ENCODE measurements around the gene JARID2. TPM values are rescaled to one million over a fixed set of nuclear protein-coding genes. Genes with fewer than 3 reads are reported as not detected.

JARID2 gene
- total and polyA plus RNA-seq, 2 of the 4 experiments (the other 2 are of a cell fraction) = 9.6 to 12.9 TPM

DNA sequence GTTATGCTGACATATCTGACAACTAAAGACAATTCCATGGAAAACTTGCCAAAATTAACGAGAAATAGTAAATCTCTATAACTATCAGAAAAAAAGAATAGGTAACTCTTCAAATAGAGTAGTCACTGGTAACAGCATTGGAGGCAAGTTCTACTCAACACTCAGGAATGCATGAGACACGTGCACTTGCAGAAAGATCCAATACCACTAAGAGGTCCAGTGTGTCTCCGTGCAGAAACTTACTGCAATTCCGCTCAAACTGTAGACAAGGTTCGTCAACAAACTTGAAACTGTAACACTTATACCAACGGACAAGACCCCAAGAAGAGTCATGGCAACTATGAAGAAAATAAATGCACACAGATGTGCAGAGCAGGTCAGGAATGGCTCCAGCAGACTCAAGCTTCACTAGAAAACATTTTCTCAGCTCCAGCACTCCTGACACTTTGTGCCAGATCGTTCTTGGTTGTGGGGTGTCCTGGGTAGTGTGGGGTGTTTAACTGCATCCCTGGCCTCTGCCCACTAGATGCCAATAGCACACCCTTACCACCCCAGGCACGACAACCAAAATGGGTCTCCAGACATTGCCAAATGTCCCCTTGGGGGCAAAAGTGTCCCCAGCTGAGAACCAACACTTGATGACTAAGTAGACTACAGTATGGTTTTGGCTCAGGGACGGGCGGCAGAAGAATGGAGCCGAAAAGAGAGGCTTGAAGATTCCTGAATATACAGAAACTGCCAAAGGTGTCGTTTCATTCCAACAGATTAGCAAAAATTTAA lies 282.2 kb downstream of the JARID2 start:
- Histone ChIP-seq H3K9me3 (ENCODE audit: control insufficient read depth, insufficient read depth, low read length) (no peaks in the 10 kb centered on the region), H2AFZ (replicated peaks; ENCODE audit: low read length, poor library complexity) (no peak overlapping the region), H4K20me1 (ENCODE audit: insufficient read depth, low read length) (0 out of 2 replicates have a peak, but pooled peaks cover 3% of the 10 kb centered on the region), H3K4me3 (ENCODE audit: insufficient read depth, low read depth, low read length) (no peak overlapping the region), H4K8ac (ENCODE audit: low read depth in 2 of 2, low read length in 2 of 2) (no peak overlapping the region), H2BK5ac (ENCODE audit: low read depth, low read length, poor library complexity, severe bottlenecking) (no peak overlapping the region), H4K91ac (ENCODE audit: insufficient read depth, low read depth, low read length) (no peak overlapping the region), H3K4me1 (ENCODE audit: control insufficient read depth, insufficient read depth, low read length) (no peaks in the 10 kb centered on the region), H4K5ac (ENCODE audit: low read depth, low read length) (no peak overlapping the region), H3K14ac (replicated peaks; ENCODE audit: low read depth, low read length) (no peak overlapping the region), H3K56ac (ENCODE audit: extremely low read depth, insufficient read depth, low read length) (no peak overlapping the region), H3K23ac (ENCODE audit: low read depth, low read length) (no peak overlapping the region), H3K9me1 (ENCODE audit: insufficient read depth, low read length) (no peaks in the 10 kb centered on the region), H3K9ac (ENCODE audit: low read depth, low read length) (no peak overlapping the region), H3K27me3 (ENCODE audit: control insufficient read depth, insufficient read depth, low read length) (no peaks in the 10 kb centered on the region), H3K4ac (ENCODE audit: low read depth, low read length) (no peak overlapping the region), H2AK9ac (replicated peaks; ENCODE audit: low read depth, low read length, poor library complexity) (no peak overlapping the region), H2AK5ac (ENCODE audit: low read depth, low read length) (no peak overlapping the region), H3K18ac (ENCODE audit: low read depth, low read length) (no peak overlapping the region), H3K36me3 (ENCODE audit: control insufficient read depth, insufficient read depth, low read length) (peaks cover 22% of the 10 kb centered on the region), H2BK20ac (ENCODE audit: low read depth, low read length) (no peak overlapping the region), H2BK15ac (ENCODE audit: low read depth, low read length) (no peak overlapping the region), H3K27ac (ENCODE audit: insufficient read depth, low read length) (no peak overlapping the region), H3K79me1 (ENCODE audit: low read depth in 1 of 2, low read length in 2 of 2) (0 out of 4 replicates have a peak, but pooled peaks cover 0 to 3% of the 10 kb centered on the region in 2 experiments), H2BK120ac (ENCODE audit: low read depth, low read length) (no peak overlapping the region), H3K4me2 (ENCODE audit: low read depth, low read length) (no peak overlapping the region)
- ChIA-PET POLR2A (ENCODE audit: unreplicated experiment) (no interaction called here), CTCF (no interaction called here)
- ATAC-seq (ENCODE audit: low read depth) = no peak
- in situ Hi-C loops (cut with MboI; ENCODE audit: low sequenced_read_pairs) = no loop called here
- peak; percentile 44 for DNase-seq
- dilution Hi-C loops (cut with HindIII; ENCODE audit: low sequenced_read_pairs, unreplicated experiment) = no loop called here
- intact Hi-C loops (cut with micrococcal nuclease) = no loop called here
- WGBS, 2 experiments (ENCODE audit: extremely low coverage in 2 of 2, insufficient read length in 1 of 2) = 96% methylated on average over 4 of the region's 12 CpGs; no CpG with 5 or more reads in 1 of the 2 experiments
- TF ChIP-seq RFX5 (IDR thresholded peaks at IDR 0.05; ENCODE audit: low read depth, low read length) (no peak), BHLHE40 (IDR thresholded peaks at IDR 0.05; ENCODE audit: low read depth, low read length) (peak; percentile 30; the same call in 1 of the 2 replicates)
- no TSS peak for BruUV-seq (replicated peaks)
